G401.6 (cell line): ENCODE measurements around the gene HOMER3.

ENCODE experiments used
- FAIRE-seq: peaks from 2 replicates; lab custom pipeline; 2012; peaks lifted over from hg19 to GRCh38; lab: Jason Lieb, UNC

The HOMER3 gene

GRCh38 chr19:18940769-18941627 is at the start of gene HOMER3:
TSS of gene HOMER3 (minus strand) at chr19:18941217. CDS start at chr19:18938982, 2,235 bp downstream.
- FAIRE-seq: no peak

GRCh38 chr19:18990128-18990708 is 49.2 kb upstream of the HOMER3 start:
- no peak for FAIRE-seq

GRCh38 chr19:18989316-18989715 is 48.3 kb upstream of the HOMER3 start:
- no peak for FAIRE-seq

- no peak for FAIRE-seq
Observed at GRCh38 chr19:18987456-18987855, 46.4 kb upstream of the HOMER3 start.

GRCh38 chr19:18985257-18985656 is 44.2 kb upstream of the HOMER3 start:
- FAIRE-seq: no peak

DNA sequence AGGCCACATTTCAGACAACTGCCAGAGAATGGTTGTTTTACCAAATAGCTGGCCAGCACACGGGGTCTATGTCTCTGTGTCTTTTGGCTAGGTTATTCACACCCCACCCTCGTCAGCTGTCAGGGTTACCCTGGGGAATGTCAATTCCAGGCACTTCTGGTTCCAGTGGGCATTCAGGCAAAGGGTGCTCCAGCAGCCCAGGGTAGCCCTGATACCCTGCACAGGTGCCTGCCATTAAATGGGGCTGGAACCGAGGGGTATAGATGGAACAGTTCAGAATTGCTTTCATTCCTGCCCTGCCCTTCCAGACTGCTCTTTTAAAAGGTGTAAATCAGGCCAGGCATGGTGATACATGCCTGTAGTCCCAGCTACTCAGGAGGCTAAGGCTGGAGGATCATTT is 43.2 kb upstream of the HOMER3 start:
- FAIRE-seq: no peak

DNA sequence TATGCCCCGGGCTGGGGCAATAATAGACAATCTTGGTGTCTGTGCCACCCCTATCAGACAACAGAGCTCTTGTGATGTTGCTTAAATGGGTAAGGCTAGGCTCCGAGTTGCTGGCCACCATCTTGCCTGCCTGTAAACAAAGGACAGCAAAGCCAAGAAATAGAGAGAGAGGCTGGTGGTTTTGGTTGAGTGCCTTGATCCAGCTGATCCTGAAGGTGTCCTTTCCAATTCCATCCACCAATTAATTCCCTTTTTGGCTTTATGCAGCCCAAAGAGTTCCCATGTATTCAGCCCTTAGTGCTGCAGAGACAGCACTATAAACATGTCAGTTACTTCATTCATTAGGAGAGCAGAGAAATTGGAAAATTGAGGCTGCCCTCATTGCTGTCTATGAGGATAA is 41.7 kb upstream of the HOMER3 start:
- no peak for FAIRE-seq

- FAIRE-seq: no peak
Observed at GRCh38 chr19:18980432-18981020, 39.5 kb upstream of the HOMER3 start.

DNA sequence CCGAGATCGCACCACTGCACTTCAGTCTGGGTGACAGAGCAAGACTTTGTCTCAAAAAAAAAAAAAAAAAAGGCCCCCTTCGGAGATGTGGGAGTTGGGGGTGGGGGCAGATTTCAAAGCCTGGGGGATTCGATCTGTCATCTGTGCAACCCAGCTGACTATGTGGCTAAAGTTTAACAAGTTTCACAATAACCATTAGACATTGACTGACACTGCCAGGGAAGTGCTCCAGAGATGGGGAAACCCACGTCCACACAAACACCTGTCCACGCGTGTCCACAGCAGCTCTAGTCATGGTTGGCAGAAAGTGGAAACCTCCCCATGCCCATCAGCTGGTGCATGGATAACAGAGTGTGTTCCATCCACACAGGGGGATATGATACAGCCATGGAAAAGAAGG is 37.6 kb upstream of the HOMER3 start:
- FAIRE-seq: no peak

- FAIRE-seq: no peak
Observed at GRCh38 chr19:18975869-18976268, 34.9 kb upstream of the HOMER3 start.

GRCh38 chr19:18975011-18975410 is 34.0 kb upstream of the HOMER3 start:
- no peak for FAIRE-seq

DNA sequence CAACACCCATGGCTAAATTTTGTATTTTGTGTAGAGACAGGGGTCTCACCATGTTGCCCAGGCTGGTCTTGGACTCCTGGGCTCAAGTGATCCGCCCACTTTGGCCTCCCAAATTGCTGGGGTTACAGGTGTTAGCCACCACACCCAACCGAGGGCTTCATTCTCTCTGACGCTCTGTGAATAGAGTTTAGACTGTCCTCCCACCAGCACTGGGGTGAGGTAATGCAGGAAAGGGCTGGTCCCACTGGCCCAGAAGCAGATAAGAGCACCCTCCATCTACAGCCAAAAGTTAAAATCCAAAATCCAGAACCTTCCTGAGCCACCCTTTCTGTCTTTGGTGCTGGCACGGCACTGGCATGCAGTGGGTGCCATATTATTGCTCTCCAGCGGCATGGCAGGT is 31.8 kb upstream of the HOMER3 start:
- no peak for FAIRE-seq

GRCh38 chr19:18972301-18972811 is 31.3 kb upstream of the HOMER3 start:
- no peak for FAIRE-seq

DNA sequence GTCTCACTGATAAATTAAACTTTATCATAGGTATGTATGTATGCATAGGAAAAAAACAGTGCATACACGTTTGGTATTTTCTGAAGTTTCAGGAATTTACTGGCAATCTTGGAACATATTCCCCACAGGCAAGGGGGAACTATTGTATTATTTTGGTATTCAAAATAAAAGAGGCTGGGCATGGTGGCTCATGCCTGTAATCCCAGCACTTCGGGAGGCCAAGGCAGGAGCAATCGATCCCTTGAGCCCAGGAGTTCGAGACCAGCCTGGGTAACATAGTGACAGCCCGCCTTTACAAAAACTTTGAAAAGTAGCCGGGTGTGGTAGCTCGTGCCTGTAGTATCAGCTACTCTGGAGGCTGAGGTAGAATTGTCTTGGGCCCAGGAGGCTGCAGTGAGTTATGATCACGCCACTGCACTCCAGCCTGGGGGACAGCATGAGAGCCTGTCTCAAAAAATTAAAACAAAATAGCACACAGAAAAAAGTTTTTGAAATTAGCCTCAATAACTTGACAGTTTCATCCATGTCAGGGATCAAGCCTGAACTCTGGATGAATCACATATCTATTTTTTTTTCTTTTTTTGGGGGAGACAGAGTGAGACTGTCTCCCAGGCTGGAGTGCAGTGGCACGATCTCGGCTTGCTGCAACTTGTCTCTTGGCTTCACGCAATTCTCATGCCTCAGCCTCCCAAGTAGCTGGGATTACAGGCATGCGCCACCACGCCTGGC is 29.1 kb upstream of the HOMER3 start:
- FAIRE-seq: no peak

DNA sequence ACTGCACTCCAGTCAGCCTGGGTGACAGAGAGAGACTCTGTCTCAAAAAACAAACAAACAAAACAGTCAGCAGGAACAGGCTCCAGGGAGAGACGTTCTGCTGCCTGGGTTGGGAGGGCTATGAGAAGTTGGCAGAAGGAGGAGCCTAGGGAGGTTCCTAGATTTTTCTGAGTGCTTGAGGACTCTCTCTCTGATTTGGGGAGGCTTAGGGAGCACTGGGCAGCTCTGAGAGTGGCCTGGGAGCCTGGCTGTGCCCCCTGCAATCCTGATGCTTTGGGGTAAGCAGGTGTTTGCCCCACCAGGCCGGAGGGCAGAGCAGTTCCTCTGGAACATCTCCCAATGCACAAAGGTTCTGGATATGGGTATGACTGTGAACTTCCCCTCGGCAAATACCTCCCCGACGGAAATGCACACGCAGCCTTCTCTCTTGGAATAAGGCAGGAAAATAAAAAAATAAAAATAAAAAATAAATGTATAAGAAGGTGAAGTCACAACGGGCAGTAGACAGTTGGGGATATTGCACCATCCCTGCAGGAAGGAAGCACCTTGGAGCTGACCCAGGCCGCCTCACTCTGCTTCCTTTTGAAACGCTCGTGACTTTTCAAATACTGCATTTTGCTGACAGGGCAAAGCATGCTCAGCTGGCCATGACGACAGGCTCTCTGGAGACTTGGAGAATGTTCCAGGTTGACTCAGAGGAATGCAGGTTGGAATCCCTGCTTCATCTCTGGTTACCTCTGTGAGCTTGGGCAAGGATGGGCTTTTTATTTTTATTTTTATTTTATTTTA is 26.5 kb upstream of the HOMER3 start:
- no peak for FAIRE-seq

GRCh38 chr19:18966307-18966706 is 25.3 kb upstream of the HOMER3 start:
- FAIRE-seq: no peak

DNA sequence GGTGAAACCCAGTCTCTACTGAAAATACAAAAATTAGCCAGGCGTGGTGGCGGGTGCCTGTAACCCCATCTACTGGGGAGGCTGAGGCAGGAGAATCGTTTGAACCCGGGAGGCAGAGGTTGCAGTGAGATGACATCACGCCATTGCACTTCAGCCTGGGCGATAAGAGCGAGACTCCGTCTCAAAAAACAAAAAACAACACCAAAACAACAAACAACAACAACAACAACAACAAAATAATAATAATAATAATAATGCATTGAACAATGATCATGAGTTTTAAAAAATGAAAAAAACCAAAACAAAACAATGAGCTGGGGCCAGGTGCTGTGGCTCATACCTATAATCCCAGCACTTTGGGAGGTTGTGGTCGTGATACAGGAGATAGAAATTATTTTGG is 23.1 kb upstream of the HOMER3 start:
- no peak for FAIRE-seq

- FAIRE-seq: no peak
Observed at GRCh38 chr19:18961767-18962620, 21.0 kb upstream of the HOMER3 start.

DNA sequence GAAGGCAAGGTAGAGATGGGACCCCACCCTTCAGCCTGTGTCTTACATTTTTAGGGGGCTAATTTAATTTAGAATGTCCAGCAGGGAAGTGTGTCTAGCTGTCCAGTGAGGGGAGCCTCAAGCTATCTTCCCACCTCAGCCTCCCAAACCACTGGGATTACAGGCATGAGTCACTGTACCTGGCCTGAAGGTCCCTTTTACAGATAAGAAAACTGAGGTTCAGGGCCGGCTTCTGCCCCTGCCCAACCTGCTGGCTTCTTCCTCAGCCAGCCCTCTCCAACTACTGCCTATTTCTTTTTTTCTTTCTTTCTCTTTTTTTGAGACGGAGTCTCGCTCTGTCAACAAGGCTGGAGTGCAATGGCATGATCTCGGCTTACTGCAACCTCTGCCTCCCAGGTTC is 19.4 kb upstream of the HOMER3 start:
- FAIRE-seq: no peak

DNA sequence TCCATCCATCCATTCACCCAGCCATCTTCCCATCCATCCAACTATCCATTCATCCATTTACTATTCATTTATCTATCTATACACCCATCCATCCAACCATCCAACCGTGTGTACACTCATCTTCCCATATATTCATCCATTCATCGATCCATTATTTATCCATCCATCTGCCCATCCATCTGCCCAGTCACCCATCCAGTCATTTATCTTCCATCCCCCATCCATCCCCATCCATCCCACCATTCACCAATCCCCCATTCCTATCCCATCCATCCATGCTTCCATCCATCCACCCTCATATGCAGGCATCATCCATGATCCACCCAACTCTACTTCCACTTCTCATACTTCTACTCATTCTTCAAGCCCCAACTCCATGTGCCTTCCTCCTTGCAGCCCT is 14.0 kb upstream of the HOMER3 start:
- no peak for FAIRE-seq

- no peak for FAIRE-seq
Observed at GRCh38 chr19:18954094-18954493, 13.1 kb upstream of the HOMER3 start.
